ENCODE data around the gene KIRREL2.
"Not testable (repeated sequence)": the region's sequence is repeated elsewhere in the genome, so short reads cannot be mapped to it uniquely, and the experiment has no call there.

The KIRREL2 gene

DNA sequence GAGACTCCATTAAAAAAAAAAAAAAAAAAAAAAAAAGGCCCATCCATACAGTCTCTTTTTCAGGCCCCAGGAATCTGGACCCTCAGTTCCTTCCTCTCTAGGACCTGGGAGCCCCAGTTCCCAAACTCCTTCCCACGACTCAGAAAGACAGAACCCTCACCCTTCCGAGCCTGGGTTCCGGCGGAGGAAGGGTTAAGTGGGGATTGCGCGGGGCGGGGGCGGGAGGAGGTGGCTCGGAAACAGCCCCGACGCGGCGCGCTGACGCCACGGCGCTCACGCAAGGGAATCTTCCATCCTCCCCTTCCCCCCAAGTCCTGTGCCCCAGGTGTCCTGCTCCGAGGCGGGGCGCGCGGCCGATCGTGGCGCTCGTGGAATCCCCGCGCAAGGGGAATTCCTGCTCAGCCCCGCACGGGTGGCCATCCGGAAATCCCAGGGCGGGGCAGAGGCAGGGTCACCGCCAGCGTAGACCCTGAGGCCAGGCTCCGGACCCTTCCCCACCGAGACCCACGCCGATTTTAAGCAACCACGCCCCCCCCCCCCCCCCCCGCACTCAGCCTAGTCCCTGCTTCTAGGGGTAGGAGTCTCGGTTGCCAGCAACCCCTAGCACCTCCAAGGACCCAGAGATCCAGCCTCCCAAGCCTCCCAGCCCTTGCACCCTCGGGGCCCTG, 43.0 kb downstream of the KIRREL2 start:
- DNase-seq: peak; percentile 53

DNA sequence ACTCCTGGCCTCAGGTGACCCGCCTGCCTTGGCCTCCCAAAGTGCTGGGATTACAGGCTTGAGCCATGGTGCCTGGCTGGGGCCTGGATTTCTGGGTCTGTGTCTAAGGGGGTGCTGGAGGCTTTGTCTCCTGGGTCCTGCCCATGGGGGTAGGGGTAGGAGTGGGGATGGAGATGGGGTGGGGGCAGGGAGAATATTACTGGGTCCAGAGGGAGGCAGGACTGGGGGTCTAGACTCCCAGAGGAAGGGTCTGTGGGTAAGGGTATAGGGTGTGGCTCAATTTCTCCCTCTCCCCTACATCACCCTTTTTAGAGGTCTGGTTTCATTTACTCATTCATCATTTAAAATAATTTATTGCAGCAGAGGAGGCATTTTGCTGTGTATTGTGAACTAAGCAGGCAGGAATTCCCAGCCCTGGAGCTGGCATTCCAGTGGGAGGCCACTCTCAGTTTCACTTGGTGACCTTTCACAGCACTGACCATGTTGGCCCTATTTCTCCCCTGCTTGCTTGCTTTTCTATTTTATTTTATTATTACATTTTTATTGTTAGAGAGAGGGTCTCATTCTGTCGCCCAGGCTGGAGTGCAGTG, 44.4 kb downstream of the KIRREL2 start:
- no peak for DNase-seq

DNA sequence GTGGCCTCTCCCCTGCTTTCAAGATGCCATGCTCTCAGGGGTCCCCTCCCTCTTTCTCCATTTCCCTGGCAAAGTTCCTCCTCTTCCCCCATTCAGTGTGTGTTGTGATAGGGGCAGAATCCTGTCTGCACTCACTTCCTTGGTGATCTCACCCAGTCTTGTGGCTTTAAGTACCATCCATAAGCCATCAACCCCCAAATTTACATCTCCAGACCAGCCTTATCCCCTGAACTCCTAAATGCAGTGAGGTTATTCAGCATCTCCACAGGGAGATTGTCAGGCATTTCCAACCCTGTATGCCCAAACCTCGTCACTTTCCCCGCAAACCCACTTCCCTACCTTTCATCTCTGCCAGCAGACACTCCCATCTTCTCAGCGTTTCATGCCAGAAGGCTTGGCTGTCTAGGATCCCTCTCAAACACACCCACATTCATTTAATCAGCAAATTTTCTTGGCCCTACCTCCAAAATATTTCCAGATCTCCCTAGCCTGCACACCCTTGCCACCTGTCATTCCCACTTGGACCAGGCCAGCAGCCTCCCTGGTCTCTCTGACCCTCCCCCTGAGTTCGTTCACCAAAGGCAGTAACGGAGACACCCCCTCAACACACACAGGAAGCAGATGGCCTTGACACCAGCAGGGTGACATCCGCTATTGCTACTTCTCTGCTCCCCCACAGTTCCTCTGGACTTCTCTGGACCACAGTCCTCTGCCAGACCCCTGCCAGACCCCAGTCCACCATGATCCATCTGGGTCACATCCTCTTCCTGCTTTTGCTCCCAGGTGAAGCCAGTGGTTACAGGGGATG, 45.3 kb downstream of the KIRREL2 start, which contains the start of gene HCST:
HCST (plus strand) TSS at position 676 of the 808 bp plus-strand sequence; CDS start at position 741, 65 bp downstream.
- no peak for DNase-seq

DNA sequence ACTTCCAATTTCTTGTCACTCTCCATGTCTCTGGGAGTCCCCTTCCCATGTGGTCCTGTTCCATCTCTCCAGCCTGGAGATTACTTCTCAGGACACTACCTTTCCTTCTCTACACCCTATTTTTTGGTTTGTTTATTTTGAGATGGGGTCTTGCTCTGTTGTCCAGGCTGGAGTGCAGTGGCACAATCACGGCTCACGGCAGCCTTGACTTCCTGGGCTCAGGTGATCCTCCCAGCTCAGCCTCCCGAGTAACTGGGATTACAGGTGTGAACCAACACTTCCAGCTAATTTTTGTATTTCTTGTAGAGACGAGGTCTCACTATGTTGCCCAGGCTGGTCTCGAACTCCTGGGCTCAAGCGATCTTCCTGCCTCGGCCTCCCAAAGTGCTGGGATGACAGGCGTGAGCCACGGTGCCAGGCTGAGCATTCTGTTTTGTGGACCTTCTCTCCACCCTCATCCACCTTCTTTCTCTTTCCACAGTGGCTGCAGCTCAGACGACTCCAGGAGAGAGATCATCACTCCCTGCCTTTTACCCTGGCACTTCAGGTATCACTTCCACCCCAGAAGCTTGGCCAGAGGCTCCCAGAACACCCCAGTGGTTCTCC, 46.3 kb downstream of the KIRREL2 start:
- no peak for DNase-seq

GRCh38 chr19:35903550-35904179, 47.0 kb downstream of the KIRREL2 start:
- no peak for DNase-seq

DNA sequence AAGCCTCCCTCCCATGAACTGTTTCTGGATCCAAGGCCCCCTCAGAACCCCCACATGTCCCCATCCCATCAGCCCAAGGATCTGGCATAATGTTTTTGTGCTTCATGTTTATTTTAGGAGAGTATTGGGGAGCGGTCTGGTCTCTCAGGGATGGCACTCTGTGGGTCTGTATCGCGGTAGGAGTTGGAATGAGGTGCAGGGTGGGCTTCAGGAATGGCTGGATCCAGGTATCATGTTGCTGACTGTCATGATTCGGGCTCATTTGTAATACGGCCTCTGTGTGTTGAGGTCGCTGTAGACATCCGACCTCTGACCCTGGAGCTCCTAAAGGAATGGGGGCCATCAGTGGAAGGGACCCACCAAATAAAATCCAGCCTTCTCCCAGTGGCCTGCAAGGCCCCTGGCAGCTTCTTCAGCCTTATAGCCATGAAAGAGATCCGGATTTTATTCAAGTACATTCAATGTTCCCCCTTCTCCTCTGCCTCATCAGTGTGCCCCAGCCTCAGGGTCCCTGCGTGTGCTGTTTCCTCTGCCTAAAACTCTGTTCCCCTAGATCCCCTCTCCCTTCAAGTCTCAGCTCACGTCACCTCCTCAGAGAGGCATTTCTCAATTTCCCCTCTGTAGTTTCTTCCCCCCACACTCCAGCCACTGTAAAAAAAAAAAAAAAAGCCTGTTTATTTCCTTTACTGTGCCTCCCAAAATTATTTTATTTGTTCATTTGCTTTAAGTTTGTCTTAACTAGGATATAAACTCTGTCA, 47.8 kb downstream of the KIRREL2 start:
- no peak for DNase-seq

GRCh38 chr19:35905178-35905727, 48.5 kb downstream of the KIRREL2 start:
- no peak for DNase-seq

DNA sequence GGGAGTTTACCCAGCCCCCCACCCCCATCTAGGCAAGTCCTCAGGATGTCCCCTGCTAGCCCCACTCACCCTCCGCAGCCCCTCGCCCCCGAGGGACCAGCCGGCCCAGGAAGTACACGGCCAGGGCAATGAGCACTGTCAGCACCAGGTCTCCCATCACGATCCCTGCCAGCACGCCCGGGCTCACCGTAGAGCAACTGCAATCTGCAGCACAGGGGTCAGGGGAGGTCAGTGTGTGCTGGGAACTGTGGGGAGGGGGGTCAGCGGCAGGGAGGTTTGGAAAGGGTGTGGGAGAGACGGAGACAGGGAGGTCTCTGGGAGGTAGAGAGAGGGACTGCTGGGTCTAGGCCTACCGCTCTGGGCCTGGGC, 50.6 kb downstream of the KIRREL2 start:
- DNase-seq: no peak

DNA sequence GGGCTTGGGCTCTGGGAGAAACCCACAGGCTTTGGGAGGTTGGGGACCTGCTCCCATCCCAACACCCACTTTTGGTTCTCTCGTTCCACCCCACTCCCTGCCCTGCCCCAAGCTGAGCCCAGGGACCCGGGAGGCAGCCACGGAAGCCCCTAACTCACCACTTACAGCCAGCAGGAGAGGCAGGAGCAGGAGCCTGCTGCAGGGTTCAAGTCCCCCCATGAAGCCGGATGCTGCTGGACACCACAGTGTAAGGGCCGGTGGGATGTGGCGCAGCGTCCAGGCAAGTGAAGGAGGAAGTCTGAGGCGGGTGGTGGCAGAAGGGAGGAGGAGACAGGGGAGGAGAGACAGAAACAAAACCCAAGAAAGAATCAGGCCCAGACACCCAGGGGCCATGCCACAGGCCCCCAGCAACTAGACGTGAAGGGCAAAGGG, 51.3 kb downstream of the KIRREL2 start, which contains the start of gene TYROBP:
TYROBP (minus strand) TSS at position 286 of the 432 bp plus-strand sequence; CDS start at position 219, 67 bp downstream.
- DNase-seq: no peak

GRCh38 chr19:35908973-35909683, 52.4 kb downstream of the KIRREL2 start:
- DNase-seq: no peak

DNA sequence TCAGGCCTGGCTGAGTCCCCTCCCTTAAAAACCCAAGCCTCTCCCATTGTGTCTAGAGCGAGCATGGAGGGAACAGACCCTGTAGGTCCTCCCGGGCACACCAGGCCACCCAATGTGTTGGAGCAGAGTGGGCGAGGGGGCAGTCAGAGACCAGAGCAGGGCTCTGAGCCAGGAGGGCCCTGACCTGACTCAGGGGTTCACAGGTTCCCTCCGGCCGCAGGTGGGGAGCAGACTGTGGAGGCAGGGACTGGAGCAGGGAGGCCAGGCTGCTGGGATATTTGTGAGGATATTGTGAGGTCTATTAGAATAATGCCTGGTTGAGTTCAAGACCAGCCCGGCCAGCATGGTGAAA, 52.9 kb downstream of the KIRREL2 start:
- no peak for DNase-seq

GRCh38 chr19:35910355-35910754, 53.6 kb downstream of the KIRREL2 start:
- DNase-seq: not testable (repeated sequence)

DNA sequence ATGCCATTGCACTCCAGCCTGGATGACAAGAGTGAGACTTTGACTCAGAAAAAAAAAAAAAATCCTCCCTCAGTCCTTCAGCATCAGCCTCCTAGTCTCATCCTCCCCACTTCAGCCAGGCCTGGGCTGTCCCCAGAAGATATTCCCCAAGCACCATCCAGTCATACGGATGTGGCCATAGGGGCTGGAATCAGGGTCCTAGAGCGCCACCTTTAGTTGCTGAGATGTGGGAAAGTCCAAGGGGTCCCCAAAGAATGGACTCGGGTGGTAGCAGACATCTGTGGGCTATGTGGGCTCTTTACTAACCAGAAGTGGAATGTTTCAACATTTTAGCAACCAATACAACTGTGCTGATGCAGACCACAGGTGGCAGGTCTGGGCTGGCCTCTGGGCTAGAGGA, 54.5 kb downstream of the KIRREL2 start:
- DNase-seq: no peak

DNA sequence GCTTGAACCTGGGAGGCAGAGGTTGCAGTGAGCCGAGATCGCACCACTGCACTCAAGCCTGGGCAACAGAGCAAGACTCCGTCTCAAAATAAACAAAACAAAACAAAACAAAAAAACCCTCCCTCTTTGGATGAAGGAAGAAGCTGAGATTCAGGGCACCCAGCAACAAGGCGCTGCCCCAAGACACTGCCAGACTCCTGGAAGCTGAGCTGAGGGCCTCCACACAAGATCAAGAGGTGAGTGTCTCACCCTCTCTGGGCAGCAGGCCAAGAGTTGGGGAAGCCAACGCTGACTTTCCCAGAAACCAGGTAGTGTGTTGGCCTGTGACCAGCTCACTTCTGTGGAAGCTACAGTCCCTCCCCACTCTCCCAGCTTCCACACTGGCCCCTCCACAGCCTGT, 55.1 kb downstream of the KIRREL2 start:
- DNase-seq: no peak

GRCh38 chr19:35913589-35913988, 56.9 kb downstream of the KIRREL2 start:
- DNase-seq: no peak

- DNase-seq: no peak
Observed at GRCh38 chr19:35915443-35915842, 58.7 kb downstream of the KIRREL2 start.
